HG03521 (cell line): ENCODE measurements around the gene ELAVL2.

Source experiments
- ATAC-seq: cut with Tn5 transposase; IDR thresholded peaks from one replicate; pipeline ENCODE4 v1.9.1; 2021; ENCODE audit warnings: mild to moderate bottlenecking, moderate library complexity; ENCODE audit not compliant: unreplicated experiment

Gene ELAVL2

GRCh38 chr9:23821375-23822181, 4.5 kb downstream of the ELAVL2 start:
- no peak for ATAC-seq

- no peak for ATAC-seq
Measured at GRCh38 chr9:23820451-23821374, 5.3 kb downstream of the ELAVL2 start.

GRCh38 chr9:23819403-23819802, 6.6 kb downstream of the ELAVL2 start:
- no peak for ATAC-seq

GRCh38 chr9:23814243-23814642, 11.8 kb downstream of the ELAVL2 start:
- no peak for ATAC-seq

- ATAC-seq, result no peak
Measured at GRCh38 chr9:23812673-23813072, 13.4 kb downstream of the ELAVL2 start.

GRCh38 chr9:23811633-23812032, 14.4 kb downstream of the ELAVL2 start:
- no peak for ATAC-seq

- no peak for ATAC-seq
Measured at GRCh38 chr9:23803216-23803615, 22.8 kb downstream of the ELAVL2 start.

GRCh38 chr9:23801523-23801922, 24.5 kb downstream of the ELAVL2 start:
- ATAC-seq, result no peak

- no peak for ATAC-seq
Measured at GRCh38 chr9:23799521-23799920, 26.5 kb downstream of the ELAVL2 start.

GRCh38 chr9:23798325-23798724, 27.7 kb downstream of the ELAVL2 start:
- no peak for ATAC-seq

- ATAC-seq, result no peak
Measured at GRCh38 chr9:23796209-23796608, 29.8 kb downstream of the ELAVL2 start.

GRCh38 chr9:23790351-23791260, 35.4 kb downstream of the ELAVL2 start:
- no peak for ATAC-seq

- ATAC-seq, result no peak
Measured at GRCh38 chr9:23789529-23790254, 36.3 kb downstream of the ELAVL2 start.

GRCh38 chr9:23784962-23785361, 41.1 kb downstream of the ELAVL2 start:
- ATAC-seq, result no peak

GRCh38 chr9:23783509-23783908, 42.5 kb downstream of the ELAVL2 start:
- ATAC-seq, result no peak

GRCh38 chr9:23779220-23779619, 46.8 kb downstream of the ELAVL2 start:
- ATAC-seq, result no peak

GRCh38 chr9:23777328-23777727, 48.7 kb downstream of the ELAVL2 start:
- no peak for ATAC-seq

- ATAC-seq, result no peak
Measured at GRCh38 chr9:23775549-23775948, 50.5 kb downstream of the ELAVL2 start.

- no peak for ATAC-seq
Measured at GRCh38 chr9:23774266-23774665, 51.8 kb downstream of the ELAVL2 start.

GRCh38 chr9:23772385-23772783, 53.7 kb downstream of the ELAVL2 start:
- no peak for ATAC-seq
